Osteoblast (primary cell): ENCODE measurements around the gene SLC22A14. TPM values are rescaled to one million over a fixed set of nuclear protein-coding genes. Genes with fewer than 3 reads are reported as not detected.
"Not testable (repeated sequence)": the region's sequence is repeated elsewhere in the genome, so short reads cannot be mapped to it uniquely, and the experiment has no call there.

Experiments used
- DNase-seq: peaks from one replicate; pipeline ENCODE4 v3.0.0; 2011; ENCODE audit warnings: low spot score, mixed read lengths; ENCODE audit not compliant: insufficient read length; ENCODE audit errors: missing footprints
- H2AFZ ChIP-seq: 2 replicates; pipeline ENCODE4 v1.6.0; 2011; ENCODE audit warnings: mild to moderate bottlenecking, low read length
- H3K27ac ChIP-seq: 2 replicates; pipeline ENCODE4 v1.5.1; 2011; ENCODE audit warnings: mild to moderate bottlenecking, low read depth, low read length, moderate library complexity
- H3K27me3 ChIP-seq: 2 replicates; pipeline ENCODE4 v1.6.0; 2012; ENCODE audit warnings: mild to moderate bottlenecking, control low read depth, inconsistent platforms, low read length, moderate library complexity; ENCODE audit not compliant: insufficient read depth
- H3K36me3 ChIP-seq: 2 replicates; pipeline ENCODE4 v1.5.1; 2011; ENCODE audit warnings: mild to moderate bottlenecking, low read length, control low read depth, moderate library complexity; ENCODE audit not compliant: insufficient read depth
- H3K4me1 ChIP-seq: 2 replicates; pipeline ENCODE4 v1.5.1; 2011; ENCODE audit warnings: mild to moderate bottlenecking, low read length, control low read depth, moderate library complexity; ENCODE audit not compliant: insufficient read depth
- H3K4me2 ChIP-seq: 2 replicates; pipeline ENCODE4 v1.6.0; 2011; ENCODE audit warnings: mild to moderate bottlenecking, low read length; ENCODE audit not compliant: insufficient read depth
- H3K4me3 ChIP-seq: fragments of 200-600 bp; sonication (generic); 3 replicates; pipeline ENCODE4 v1.5.1; 2012; ENCODE audit warnings: mild to moderate bottlenecking, low read length, inconsistent platforms; ENCODE audit not compliant: insufficient read depth
- H3K79me2 ChIP-seq: 2 replicates; pipeline ENCODE4 v1.6.0; 2012; ENCODE audit warnings: mild to moderate bottlenecking, low read length, control low read depth, inconsistent platforms; ENCODE audit not compliant: insufficient read depth
- H3K9me3 ChIP-seq: 2 replicates; pipeline ENCODE4 v1.5.1; 2011; ENCODE audit warnings: low read depth, low read length, control low read depth
- H4K20me1 ChIP-seq: 2 replicates; pipeline ENCODE4 v1.6.0; 2012; ENCODE audit warnings: mild to moderate bottlenecking, low read length, control low read depth; ENCODE audit not compliant: insufficient read depth
- CTCF ChIP-seq: IDR thresholded peaks from 2 replicates; pipeline ENCODE4 v1.5.1; 2011; ENCODE audit warnings: mild to moderate bottlenecking, low read depth, low read length, moderate library complexity; ENCODE audit errors: extremely low read depth
- total RNA-seq: library from RNA; depleted of rRNA; stranded (reverse); fragments of >200 nt; gene quantifications from 2 replicates; pipeline ENCODE4 v1.2.3, GENCODE V29; 2012

Gene SLC22A14
- total RNA-seq, 1 donor: 0.36 TPM

DNA sequence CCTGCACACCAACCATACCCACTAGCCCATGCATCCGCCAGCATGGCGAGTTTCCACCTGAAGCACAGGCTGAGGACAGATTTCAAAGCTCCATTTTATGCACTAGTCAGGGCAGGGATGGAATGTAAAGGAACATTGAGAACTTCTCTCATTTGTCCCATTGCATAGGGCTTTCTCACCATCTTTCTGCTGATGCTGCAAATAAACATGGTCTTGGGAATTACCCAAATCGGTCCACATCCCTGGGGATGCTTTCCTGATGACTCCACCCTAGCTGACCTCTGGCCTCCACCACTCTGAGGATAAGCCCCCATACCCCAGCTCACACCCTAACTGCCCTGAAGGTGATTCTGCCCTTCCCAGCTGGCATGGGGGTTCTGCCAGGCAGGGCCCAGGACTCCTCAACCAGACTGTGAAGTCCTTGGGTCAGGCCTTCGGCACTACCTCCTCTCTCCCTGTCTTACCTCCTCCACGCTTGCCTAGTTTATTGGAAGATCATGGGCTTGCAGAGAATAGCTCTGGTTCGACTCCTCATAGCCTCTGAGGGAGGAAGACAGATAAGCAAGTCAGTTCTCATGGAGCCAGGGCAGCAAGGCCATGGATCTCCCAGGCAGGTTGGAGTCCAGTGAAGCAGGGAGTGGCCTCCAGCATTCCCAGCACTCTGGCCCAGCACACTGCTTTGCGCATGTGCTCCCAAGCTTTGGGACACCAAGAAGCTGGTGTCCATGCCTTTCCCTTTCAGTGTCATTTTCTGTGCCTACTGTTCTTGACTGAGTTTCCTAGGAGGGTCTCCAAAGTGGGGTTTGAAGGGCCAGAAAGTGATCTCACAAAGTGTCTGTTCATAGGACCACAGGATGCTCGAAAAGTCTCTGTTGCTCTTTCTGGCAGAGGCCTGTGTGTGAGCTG lies 36.9 kb downstream of the SLC22A14 start:
- no peaks in the 10 kb centered on the region for H3K4me1 ChIP-seq
- H3K36me3 ChIP-seq: no peaks in the 10 kb centered on the region
- H4K20me1 ChIP-seq: no peaks in the 10 kb centered on the region
- H3K4me2 ChIP-seq: no peak overlapping the region
- H2AFZ ChIP-seq: no peak overlapping the region
- no peak overlapping the region for H3K27ac ChIP-seq
- peaks cover 4% of the 10 kb centered on the region for H3K27me3 ChIP-seq
- H3K9me3 ChIP-seq: no peaks in the 10 kb centered on the region
- no peaks in the 10 kb centered on the region for H3K79me2 ChIP-seq
- peak; percentile 72 for DNase-seq
- no peak for TF ChIP-seq CTCF
- H3K4me3 ChIP-seq: no peak overlapping the region

GRCh38 chr3:38320638-38321037 lies 38.5 kb downstream of the SLC22A14 start:
- not testable (repeated sequence) for DNase-seq, H3K27ac ChIP-seq, H3K4me2 ChIP-seq, H3K27me3 ChIP-seq, H3K9me3 ChIP-seq, H2AFZ ChIP-seq, H4K20me1 ChIP-seq, H3K36me3 ChIP-seq, H3K4me3 ChIP-seq, H3K4me1 ChIP-seq, H3K79me2 ChIP-seq

DNA sequence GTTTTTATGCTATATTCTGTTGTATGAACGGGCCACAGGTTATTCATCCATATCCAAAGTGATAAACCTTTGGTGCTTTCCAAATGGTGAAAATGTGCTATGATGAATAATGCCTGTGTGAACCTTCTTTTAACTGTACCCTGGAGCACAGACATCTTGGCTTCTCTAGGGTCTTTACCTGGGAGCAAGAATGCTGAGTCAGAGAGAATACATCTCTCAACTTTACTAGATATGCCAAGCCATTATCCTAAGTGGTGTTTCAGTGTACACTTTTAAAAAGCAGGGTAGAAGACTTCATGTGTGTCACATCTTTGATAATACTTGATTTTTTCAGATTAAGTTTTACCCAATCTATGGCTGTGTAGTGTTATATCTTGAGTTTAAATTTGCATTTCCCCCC lies 41.0 kb downstream of the SLC22A14 start:
- H2AFZ ChIP-seq: no peak overlapping the region
- peaks cover 4% of the 10 kb centered on the region for H3K4me1 ChIP-seq
- no peaks in the 10 kb centered on the region for H3K79me2 ChIP-seq
- H3K4me3 ChIP-seq: no peak overlapping the region
- TF ChIP-seq CTCF: no peak
- H3K9me3 ChIP-seq: peaks cover 3% of the 10 kb centered on the region
- H3K36me3 ChIP-seq: no peaks in the 10 kb centered on the region
- H4K20me1 ChIP-seq: no peaks in the 10 kb centered on the region
- no peak for DNase-seq
- H3K4me2 ChIP-seq: no peak overlapping the region
- no peak overlapping the region for H3K27ac ChIP-seq
- peaks cover 4% of the 10 kb centered on the region for H3K27me3 ChIP-seq

DNA sequence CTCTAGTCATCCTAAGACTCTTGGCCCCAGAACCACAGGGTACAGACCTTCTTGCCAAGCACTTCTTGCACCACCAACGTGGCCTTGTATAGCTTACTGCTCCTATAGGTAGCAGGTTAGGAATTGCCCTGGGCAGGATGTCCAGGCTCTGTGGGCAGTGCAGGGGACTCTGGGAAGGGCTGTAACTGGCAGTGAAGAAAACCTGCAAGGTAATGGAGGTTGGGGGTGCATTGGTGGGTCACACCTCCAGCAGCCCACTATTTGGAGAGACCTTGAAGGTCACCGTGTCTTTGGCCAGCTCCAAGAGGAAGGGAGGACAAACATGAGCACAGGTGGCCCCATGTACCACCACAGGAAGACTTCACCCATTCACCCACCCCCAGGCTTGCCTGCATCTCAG lies 43.2 kb downstream of the SLC22A14 start:
- Histone ChIP-seq H3K27me3 (peaks cover 4% of the 10 kb centered on the region), H2AFZ (no peak overlapping the region), H4K20me1 (no peaks in the 10 kb centered on the region), H3K9me3 (peaks cover 3% of the 10 kb centered on the region), H3K79me2 (no peaks in the 10 kb centered on the region), H3K4me1 (peaks cover 4% of the 10 kb centered on the region), H3K4me3 (no peak overlapping the region), H3K4me2 (no peak overlapping the region), H3K27ac (no peak overlapping the region), H3K36me3 (no peaks in the 10 kb centered on the region)
- no peak for DNase-seq
- TF ChIP-seq CTCF: no peak
